Measurements from ENCODE around the gene GEMIN7. TPM values are rescaled to one million over a fixed set of nuclear protein-coding genes. Genes with fewer than 3 reads are reported as not detected.
A peak's percentile ranks its signal among the peaks of the same experiment; 100 is the strongest.

Gene GEMIN7
- total RNA-seq, 2 experiments from 2014 or later, result 29.8 to 30.1 TPM

DNA sequence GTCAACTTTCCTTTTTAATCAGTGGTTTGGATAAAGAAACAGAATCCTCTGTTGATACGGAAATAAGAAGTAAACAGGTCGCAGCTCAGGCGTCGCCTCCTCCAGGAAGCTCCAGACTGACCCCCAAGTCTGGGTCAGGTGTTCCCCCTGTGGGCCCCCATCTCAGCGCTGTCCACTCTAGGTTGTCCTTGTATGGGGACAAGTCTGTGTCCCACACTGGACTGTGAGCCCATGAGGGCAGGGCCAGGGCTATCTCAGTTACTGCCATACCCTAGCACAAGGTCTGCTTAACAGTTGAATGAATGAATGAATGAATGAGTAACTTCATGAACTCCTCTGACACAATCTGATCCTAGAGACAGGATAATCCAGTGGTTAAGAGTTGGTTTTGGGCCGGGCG is 32.7 kb upstream of the GEMIN7 start:
- no peak for DNase-seq
- Mint-ChIP-seq H3K9me3 (no peaks in the 10 kb centered on the region), H3K4me1 (ENCODE audit: low read depth) (peaks cover 41% of the 10 kb centered on the region), H3K4me3 (no peak overlapping the region), H3K27ac (peak overlapping the region; percentile 30), H3K27me3 (no peaks in the 10 kb centered on the region), H3K36me3 (peaks cover 23% of the 10 kb centered on the region)
- CTCF ChIA-PET, result interaction anchor here (1.2 kb wide), 1 partner anchor 141 kb away, joined by 3 read pairs; no protein-coding TSS in a partner anchor
- intact Hi-C loops (cut with micrococcal nuclease), result no loop called here
- POLR2A ChIA-PET, result interaction anchor here (1.1 kb wide), 1 partner anchor 19 kb away, joined by 3 read pairs; no protein-coding TSS in a partner anchor

DNA sequence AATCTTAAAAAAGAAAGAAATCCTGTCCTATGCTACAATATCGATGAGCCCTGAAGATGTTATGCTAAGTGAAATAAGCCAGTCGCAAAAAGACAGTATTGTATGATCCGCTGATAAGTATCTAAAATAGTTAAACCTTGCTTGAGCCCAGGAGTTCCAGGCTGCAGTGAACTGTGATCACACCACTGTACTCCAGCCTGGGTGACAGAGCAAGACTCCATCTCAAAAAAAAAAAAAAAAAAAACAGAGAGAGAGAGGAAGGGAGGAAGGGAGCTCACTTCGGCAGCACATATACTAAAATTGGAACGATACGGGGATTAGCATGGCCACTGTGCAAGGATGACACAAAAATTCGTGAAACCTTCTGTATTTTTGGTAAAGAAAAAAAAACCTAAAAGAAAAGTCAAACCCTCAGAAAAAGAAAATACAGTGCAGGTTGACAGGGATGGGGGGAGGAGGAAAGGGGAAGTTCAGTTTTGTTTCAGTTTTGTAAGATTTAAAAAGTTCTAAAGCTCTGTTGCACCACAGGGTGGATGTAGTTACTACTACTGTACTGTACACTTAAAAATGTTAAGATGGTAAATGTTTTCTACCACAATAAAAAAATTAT is 31.8 kb upstream of the GEMIN7 start:
- POLR2A ChIA-PET, result no interaction called here

DNA sequence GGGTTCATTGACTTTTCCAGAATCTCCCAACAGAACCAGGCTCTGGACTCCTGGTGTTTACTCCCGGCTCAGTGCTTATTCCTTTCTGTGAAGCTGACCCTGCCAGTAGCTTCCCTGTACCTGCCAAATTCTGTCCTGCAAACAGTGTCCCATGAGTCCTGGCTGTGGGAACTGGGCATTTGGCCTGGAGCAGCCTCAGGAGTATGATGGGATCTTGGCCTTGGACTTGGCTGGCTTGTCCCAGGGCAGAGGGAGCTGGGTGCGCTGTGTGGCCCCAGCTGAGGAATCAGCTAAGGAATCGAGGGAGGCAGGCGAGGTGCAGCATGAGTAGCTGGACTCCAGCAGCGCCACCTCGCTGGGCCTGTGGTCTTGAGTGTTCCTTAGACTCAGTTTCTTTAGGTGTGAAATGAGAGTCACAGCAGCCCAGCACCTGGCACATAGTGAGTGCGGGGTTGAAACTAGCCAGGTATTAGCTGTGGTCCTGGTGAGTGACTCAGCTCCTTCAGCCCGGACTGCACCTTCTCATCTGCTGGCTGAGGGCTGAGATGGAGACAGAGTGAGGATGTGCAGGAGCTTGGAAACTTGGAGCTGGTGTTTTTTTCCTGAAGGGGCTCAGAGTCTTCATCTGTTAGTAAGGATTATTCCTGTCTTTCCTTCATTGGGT is 29.9 kb upstream of the GEMIN7 start:
- CTCF ChIA-PET, result interaction anchor here (1.2 kb wide), 1 partner anchor 10 kb away, joined by 3 read pairs; the partner anchor contains the start of gene CLASRP
- no peaks in the 10 kb centered on the region for H3K27me3 Mint-ChIP-seq
- no peak overlapping the region for H3K4me3 Mint-ChIP-seq
- intact Hi-C loops (cut with micrococcal nuclease), result no loop called here
- no peak for DNase-seq
- POLR2A ChIA-PET, result no interaction called here
- H3K9me3 Mint-ChIP-seq, result no peaks in the 10 kb centered on the region
- peaks cover 32% of the 10 kb centered on the region for H3K4me1 Mint-ChIP-seq (ENCODE audit: low read depth)
- H3K27ac Mint-ChIP-seq, result no peak overlapping the region
- H3K36me3 Mint-ChIP-seq, result peaks cover 18% of the 10 kb centered on the region

More for the DNA sequence above, 31.8 kb upstream of the GEMIN7 start:
- no peaks in the 10 kb centered on the region for H3K9me3 Mint-ChIP-seq
- intact Hi-C loops (cut with micrococcal nuclease), result no loop called here
- no peak for DNase-seq
- H3K4me3 Mint-ChIP-seq, result no peak overlapping the region
- CTCF ChIA-PET, result interaction anchor here (0.8 to 1.2 kb wide), 2 partner anchors 12 to 140 kb away, joined by 3 to 5 read pairs; no protein-coding TSS in a partner anchor
- peaks cover 17% of the 10 kb centered on the region for H3K36me3 Mint-ChIP-seq
- H3K27me3 Mint-ChIP-seq, result no peaks in the 10 kb centered on the region
- H3K27ac Mint-ChIP-seq, result peak overlapping the region; percentile 56
- peaks cover 32% of the 10 kb centered on the region for H3K4me1 Mint-ChIP-seq (ENCODE audit: low read depth)

DNA sequence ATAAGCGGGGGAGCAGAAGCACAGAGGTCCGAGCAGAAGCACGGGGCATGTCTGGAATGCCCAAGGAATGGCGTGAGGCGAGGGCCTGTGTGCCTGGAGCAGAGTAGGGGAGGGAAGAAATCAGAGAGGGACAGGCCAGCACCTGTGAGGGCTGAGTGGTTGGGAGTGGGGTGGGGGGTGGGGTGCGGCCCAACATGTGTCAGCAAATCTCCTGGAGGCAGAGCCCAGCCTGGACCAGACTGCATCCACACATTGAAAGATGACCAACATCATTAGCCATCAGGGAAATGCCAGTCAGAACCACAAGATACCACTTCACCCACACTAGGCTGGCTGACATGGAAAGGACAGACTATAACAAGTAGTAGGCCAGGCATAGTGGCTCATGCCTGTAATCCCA is 29.0 kb upstream of the GEMIN7 start:
- Mint-ChIP-seq H3K4me3 (no peak overlapping the region), H3K4me1 (ENCODE audit: low read depth) (peaks cover 30% of the 10 kb centered on the region), H3K36me3 (peaks cover 16% of the 10 kb centered on the region), H3K27ac (no peak overlapping the region), H3K9me3 (no peaks in the 10 kb centered on the region), H3K27me3 (no peaks in the 10 kb centered on the region)
- intact Hi-C loops (cut with micrococcal nuclease), result no loop called here
- CTCF ChIA-PET, result no interaction called here
- no peak for DNase-seq
- POLR2A ChIA-PET, result no interaction called here

DNA sequence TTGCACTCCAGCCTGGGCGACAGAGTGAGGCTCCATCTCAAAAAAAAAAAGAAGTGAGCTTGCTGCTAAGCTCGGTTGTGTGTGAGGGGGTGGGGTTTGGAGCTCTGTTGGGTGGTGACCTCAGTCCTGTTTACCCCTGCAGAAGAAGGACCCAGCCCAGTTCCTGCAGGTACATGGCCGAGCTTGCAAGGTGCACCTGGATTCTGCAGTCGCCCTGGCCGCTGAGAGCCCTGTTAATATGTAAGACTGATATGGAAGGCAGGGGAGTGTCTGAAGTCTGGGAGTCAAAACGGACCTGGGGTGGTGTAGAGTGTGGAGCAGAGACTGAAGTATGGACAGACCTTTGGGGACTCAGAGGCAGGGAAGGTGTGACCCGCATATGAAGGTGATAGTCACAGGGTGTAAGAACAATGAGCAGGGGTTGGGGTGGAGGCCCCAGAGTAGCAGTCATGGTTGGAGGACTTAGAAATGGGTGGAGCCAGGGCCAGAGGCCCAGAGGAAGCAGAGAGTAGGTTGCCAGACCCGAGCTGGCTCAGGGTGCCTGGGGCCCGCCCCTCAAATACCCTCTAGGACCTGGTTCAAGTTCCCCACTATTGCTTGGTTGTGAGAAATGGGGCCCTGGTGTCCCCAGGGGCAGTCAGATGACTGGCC is 27.0 kb upstream of the GEMIN7 start:
- Mint-ChIP-seq H3K36me3 (peaks cover 16% of the 10 kb centered on the region), H3K27me3 (no peaks in the 10 kb centered on the region), H3K9me3 (no peaks in the 10 kb centered on the region), H3K27ac (no peak overlapping the region), H3K4me1 (ENCODE audit: low read depth) (peaks cover 12% of the 10 kb centered on the region), H3K4me3 (no peak overlapping the region)
- DNase-seq, result no peak
- ChIA-PET POLR2A (no interaction called here), CTCF (no interaction called here)
- intact Hi-C loops (cut with micrococcal nuclease), result no loop called here

DNA sequence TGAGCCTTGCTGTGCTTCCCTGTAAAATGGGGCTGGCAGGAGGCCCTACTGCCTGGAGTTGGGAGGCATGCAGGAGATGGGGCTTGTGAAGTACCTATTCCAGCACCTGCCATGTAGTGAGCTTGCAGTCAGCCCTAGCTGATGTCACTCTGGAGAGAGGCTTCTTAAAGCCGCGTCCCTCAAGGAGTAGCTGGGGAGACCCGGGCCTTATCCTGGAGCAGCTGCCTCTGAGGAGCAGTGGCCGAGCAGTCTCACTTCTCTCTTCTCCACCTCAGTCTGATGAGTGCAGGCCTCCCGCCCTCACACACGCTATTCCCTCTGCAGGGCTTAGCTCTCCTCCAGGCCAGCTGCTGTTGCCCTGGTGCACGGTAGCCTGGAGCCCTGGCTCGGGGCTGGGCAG is 22.2 kb upstream of the GEMIN7 start:
- H3K27me3 Mint-ChIP-seq, result no peaks in the 10 kb centered on the region
- H3K4me1 Mint-ChIP-seq (ENCODE audit: low read depth), result no peaks in the 10 kb centered on the region
- no peaks in the 10 kb centered on the region for H3K9me3 Mint-ChIP-seq
- CTCF ChIA-PET, result interaction anchor here (0.9 to 1.6 kb wide), 4 partner anchors 16 to 76 kb away, joined by 3 to 5 read pairs (median 4); no protein-coding TSS in a partner anchor
- POLR2A ChIA-PET, result no interaction called here
- H3K36me3 Mint-ChIP-seq, result peaks cover 44% of the 10 kb centered on the region
- no peak overlapping the region for H3K4me3 Mint-ChIP-seq
- DNase-seq, result no peak
- intact Hi-C loops (cut with micrococcal nuclease), result no loop called here
- no peak overlapping the region for H3K27ac Mint-ChIP-seq

DNA sequence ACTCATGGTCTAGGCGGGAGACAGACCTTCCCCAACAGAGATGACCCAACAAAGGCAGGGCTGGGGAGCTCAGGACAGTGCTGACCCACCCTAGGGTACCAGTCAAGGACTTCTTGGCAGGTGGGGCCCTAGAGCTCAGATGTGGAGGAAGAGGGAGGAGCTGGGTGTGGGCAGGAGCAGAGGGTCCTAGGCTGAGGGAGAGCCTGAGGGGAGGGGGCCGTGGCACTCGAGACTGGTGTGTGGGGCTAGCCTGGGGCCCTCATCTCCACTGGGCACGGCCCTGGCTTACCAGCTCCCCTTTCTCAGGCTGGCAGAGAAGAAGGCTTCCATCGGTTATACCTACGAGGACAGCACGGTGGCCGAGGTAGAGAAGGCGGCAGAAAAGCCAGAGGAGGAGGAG is 21.6 kb upstream of the GEMIN7 start:
- Mint-ChIP-seq H3K4me1 (ENCODE audit: low read depth) (no peaks in the 10 kb centered on the region), H3K4me3 (no peak overlapping the region), H3K27me3 (no peaks in the 10 kb centered on the region), H3K36me3 (peaks cover 41% of the 10 kb centered on the region), H3K27ac (no peak overlapping the region), H3K9me3 (no peaks in the 10 kb centered on the region)
- ChIA-PET CTCF (interaction anchor here (0.6 to 1.6 kb wide), 5 partner anchors 16 to 259 kb away, joined by 3 to 5 read pairs (median 3); no protein-coding TSS in a partner anchor), POLR2A (no interaction called here)
- DNase-seq, result no peak
- intact Hi-C loops (cut with micrococcal nuclease), result no loop called here

DNA sequence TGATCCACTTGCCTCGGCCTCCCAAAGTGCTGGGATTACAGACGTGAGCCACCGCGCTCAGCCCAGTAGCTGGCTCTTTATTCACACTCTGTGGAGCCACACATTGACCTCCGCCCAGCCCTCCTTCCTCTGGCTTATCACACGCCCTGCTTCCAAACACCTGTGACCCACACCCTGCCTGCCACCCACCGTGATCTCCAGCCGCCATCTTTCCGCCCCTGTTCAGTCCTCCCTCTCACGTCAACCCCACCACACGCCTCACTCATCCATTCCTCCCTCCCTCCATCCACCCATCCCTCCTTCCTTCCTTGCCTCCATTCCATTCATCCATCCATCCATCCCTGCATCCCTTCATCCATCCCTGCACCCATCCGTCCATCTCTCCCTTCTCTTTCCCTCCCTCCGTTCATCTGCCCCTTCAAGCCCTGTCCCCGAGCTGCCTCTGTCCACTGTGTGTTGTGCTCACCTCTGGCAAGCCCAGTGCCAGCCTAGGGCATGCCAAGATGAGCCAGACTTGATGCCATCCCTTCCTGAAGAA is 20.4 kb upstream of the GEMIN7 start:
- no peak overlapping the region for H3K27ac Mint-ChIP-seq
- peaks cover 41% of the 10 kb centered on the region for H3K36me3 Mint-ChIP-seq

DNA sequence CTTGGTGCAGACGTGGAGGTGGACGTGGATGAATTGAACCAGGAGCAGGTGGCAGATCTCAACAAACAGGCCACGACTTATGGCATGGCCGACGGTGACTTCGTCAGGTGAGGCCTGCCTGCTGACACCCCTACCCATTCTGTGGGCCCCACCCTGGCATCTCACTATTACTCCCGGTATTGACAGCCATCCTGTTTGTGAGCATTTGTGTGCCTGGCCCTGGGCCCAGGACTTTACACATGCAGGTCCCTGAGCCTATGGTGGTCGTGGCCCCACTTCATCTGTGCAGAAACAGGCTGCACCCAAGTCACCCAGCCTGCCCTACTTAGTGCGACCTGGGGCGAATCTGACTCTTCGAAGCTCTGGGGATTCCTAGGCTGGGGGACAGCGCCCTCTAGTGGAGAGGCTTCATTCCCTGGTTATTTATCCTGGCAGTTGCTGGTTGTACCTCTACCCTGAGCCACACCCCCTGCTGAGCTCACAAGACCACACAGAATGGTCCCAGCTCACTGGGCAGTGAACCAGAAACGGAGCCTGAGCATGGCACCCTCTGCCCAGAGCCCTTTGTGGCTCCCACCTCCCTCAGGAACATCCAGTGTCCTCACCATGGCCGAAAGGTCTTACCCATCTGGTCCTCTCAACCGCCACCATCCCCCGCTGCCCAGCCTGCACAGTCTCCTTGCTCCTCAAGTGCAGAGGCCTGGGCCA is 19.6 kb upstream of the GEMIN7 start:
- no peak overlapping the region for H3K27ac Mint-ChIP-seq
- ChIA-PET CTCF (interaction anchor here (0.5 to 2.5 kb wide), 36 partner anchors 9 to 1644 kb away, joined by 3 to 48 read pairs (median 4); partner anchors contain the start of genes APOE, CLASRP, GEMIN7 and RELB), POLR2A (interaction anchor here (0.5 to 1.5 kb wide), 2 partner anchors 19 to 160 kb away, joined by 3 to 4 read pairs; partner anchors contain the start of gene GEMIN7)
- H3K27me3 Mint-ChIP-seq, result no peaks in the 10 kb centered on the region
- H3K4me3 Mint-ChIP-seq, result no peak overlapping the region
- peaks cover 38% of the 10 kb centered on the region for H3K36me3 Mint-ChIP-seq
- intact Hi-C loops (cut with micrococcal nuclease), result loop anchor here (1.0 kb wide), 2 partner anchors 42 to 70 kb away; no protein-coding TSS in a partner anchor
- no peaks in the 10 kb centered on the region for H3K9me3 Mint-ChIP-seq
- no peaks in the 10 kb centered on the region for H3K4me1 Mint-ChIP-seq (ENCODE audit: low read depth)
- peak; percentile 87 for DNase-seq

More for the DNA sequence above, 20.4 kb upstream of the GEMIN7 start:
- ChIA-PET CTCF (interaction anchor here (0.5 to 2.5 kb wide), 19 partner anchors 10 to 314 kb away, joined by 3 to 48 read pairs (median 5); partner anchors contain the start of genes APOE, CLASRP and RELB), POLR2A (interaction anchor here (1.5 kb wide), 1 partner anchor 20 kb away, joined by 3 read pairs; the partner anchor contains the start of gene GEMIN7)
- intact Hi-C loops (cut with micrococcal nuclease), result loop anchor here (1.0 kb wide), 2 partner anchors 41 to 69 kb away; no protein-coding TSS in a partner anchor
- Mint-ChIP-seq H3K4me3 (no peak overlapping the region), H3K4me1 (ENCODE audit: low read depth) (no peaks in the 10 kb centered on the region), H3K27me3 (no peaks in the 10 kb centered on the region), H3K9me3 (no peaks in the 10 kb centered on the region)
- no peak for DNase-seq

DNA sequence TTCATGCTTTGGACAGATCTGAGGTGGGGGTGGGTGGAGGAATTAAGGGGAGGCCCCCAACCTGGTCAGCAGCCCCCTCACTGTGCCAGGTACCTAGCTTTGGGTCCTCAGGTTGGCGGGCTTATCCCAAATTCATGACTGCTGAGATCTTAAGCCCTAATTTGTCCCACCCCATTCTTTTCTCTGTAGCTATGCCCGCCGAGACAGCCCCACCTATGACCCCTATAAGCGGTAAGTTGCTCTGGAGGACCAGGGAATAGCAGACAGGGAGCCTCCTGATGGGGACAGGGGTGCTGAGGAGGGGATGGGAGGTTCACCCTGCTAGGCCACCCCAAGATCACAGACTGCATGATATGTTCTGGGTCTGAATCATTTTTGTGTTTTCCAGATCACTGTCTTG is 17.1 kb upstream of the GEMIN7 start:
- Mint-ChIP-seq H3K36me3 (peaks cover 38% of the 10 kb centered on the region), H3K27ac (no peak overlapping the region), H3K4me3 (no peak overlapping the region), H3K9me3 (no peaks in the 10 kb centered on the region), H3K27me3 (no peaks in the 10 kb centered on the region), H3K4me1 (ENCODE audit: low read depth) (no peaks in the 10 kb centered on the region)
- DNase-seq, result no peak
- intact Hi-C loops (cut with micrococcal nuclease), result no loop called here
- POLR2A ChIA-PET, result interaction anchor here (0.5 to 1.0 kb wide), 2 partner anchors 31 to 102 kb away, joined by 3 read pairs; partner anchors contain the start of gene PPP1R37
- CTCF ChIA-PET, result interaction anchor here (0.8 kb wide), 1 partner anchor 73 kb away, joined by 3 read pairs; no protein-coding TSS in a partner anchor

All from activated CD4-positive, alpha-beta memory T cell treated with anti-CD3 and anti-CD28 coated beads for 36 hours (primary cell).